Neural progenitor cell (in vitro differentiated cells): ENCODE results near the gene PHF20. TPM values are rescaled to one million over a fixed set of nuclear protein-coding genes. Genes with fewer than 3 reads are reported as not detected.
A peak's percentile ranks its signal among the peaks of the same experiment; 100 is the strongest.

Source experiments
- DNase-seq: peaks from one replicate; pipeline ENCODE4 v3.0.0-alpha.2; 2016; ENCODE audit warnings: low spot score
- H2AFZ ChIP-seq: fragments of 200-600 bp; sonication (generic); replicated peaks from 2 replicates; pipeline ENCODE4 v1.6.1; 2016; ENCODE audit warnings: antibody characterized with exemption
- H3F3A ChIP-seq: fragments of 200-600 bp; sonication (generic); 2 replicates; pipeline ENCODE4 v1.6.1; 2016; ENCODE audit warnings: antibody characterized with exemption, low read depth
- H3K27ac ChIP-seq: fragments of 200-600 bp; sonication (generic); 2 replicates; pipeline ENCODE4 v1.5.1; 2016; ENCODE audit warnings: mild to moderate bottlenecking
- H3K27me3 ChIP-seq: fragments of 200-600 bp; sonication (generic); 2 replicates; pipeline ENCODE4 v1.6.1; 2016; ENCODE audit warnings: mild to moderate bottlenecking, moderate library complexity
- H3K36me3 ChIP-seq: fragments of 200-600 bp; sonication (generic); 2 replicates; pipeline ENCODE4 v1.5.1; 2016
- H3K4me1 ChIP-seq: fragments of 200-600 bp; sonication (generic); 2 replicates; pipeline ENCODE4 v1.6.1; 2016; ENCODE audit warnings: mixed run types
- H3K4me2 ChIP-seq: fragments of 200-600 bp; sonication (generic); 2 replicates; pipeline ENCODE4 v1.6.1; 2016
- H3K4me3 ChIP-seq: fragments of 200-600 bp; sonication (generic); 2 replicates; pipeline ENCODE4 v1.5.1; 2016
- H3K79me2 ChIP-seq: fragments of 200-600 bp; sonication (generic); 2 replicates; pipeline ENCODE4 v1.6.1; 2016; ENCODE audit warnings: low read depth
- H3K9ac ChIP-seq: fragments of 200-600 bp; sonication (generic); 2 replicates; pipeline ENCODE4 v1.6.1; 2016
- H3K9me3 ChIP-seq: fragments of 200-600 bp; sonication (generic); 2 replicates; pipeline ENCODE4 v1.5.1; 2016; ENCODE audit warnings: low read depth
- H4K20me1 ChIP-seq: fragments of 200-600 bp; sonication (generic); 2 replicates; pipeline ENCODE4 v1.6.1; 2016; ENCODE audit warnings: low read depth
- H3K27ac Mint-ChIP-seq: 3 replicates; pipeline ENCODE4 v1.8.0; 2021; ENCODE audit warnings: mixed read lengths
- H3K27me3 Mint-ChIP-seq: 2 replicates; pipeline ENCODE4 v1.8.0; 2022; ENCODE audit warnings: low read depth, mild to moderate bottlenecking, inconsistent platforms, moderate library complexity, mixed read lengths; ENCODE audit not compliant: insufficient read depth
- H3K36me3 Mint-ChIP-seq: 3 replicates; pipeline ENCODE4 v1.8.0; 2021; ENCODE audit warnings: mixed read lengths
- H3K4me1 Mint-ChIP-seq: 3 replicates; pipeline ENCODE4 v1.8.0; 2021; ENCODE audit warnings: mixed read lengths
- H3K4me3 Mint-ChIP-seq: 3 replicates; pipeline ENCODE4 v1.8.0; 2021; ENCODE audit warnings: mild to moderate bottlenecking, moderate library complexity, mixed read lengths
- H3K9me3 Mint-ChIP-seq: 3 replicates; pipeline ENCODE4 v1.8.0; 2020; ENCODE audit warnings: mixed read lengths
- CTCF ChIP-seq: fragments of 200-600 bp; sonication (generic); IDR thresholded peaks from 2 replicates; pipeline ENCODE4 v1.5.1; 2017; ENCODE audit warnings: antibody characterized with exemption, mild to moderate bottlenecking
- EZH2 ChIP-seq: fragments of 200-600 bp; sonication (generic); IDR thresholded peaks from 2 replicates; pipeline ENCODE4 v1.6.1; 2017; ENCODE audit warnings: antibody characterized with exemption, mild to moderate bottlenecking, moderate library complexity
- EZH2phosphoT487 ChIP-seq: fragments of 200-600 bp; sonication (generic); IDR thresholded peaks from 2 replicates; pipeline ENCODE4 v1.6.1; 2017; ENCODE audit warnings: antibody characterized with exemption
- total RNA-seq: library from RNA; depleted of rRNA; stranded (reverse); fragments of >200 nt; gene quantifications from 2 replicates; pipeline ENCODE4 v1.2.3, GENCODE V29; 2015; ENCODE audit warnings: low replicate concordance

The PHF20 gene
- total RNA-seq, 1 donor from 2014 or later, result 54.7 TPM

- Histone ChIP-seq H3K36me3 (peaks cover 41% of the 10 kb centered on the region), H3K4me3 (peak overlapping the region; percentile 92), H4K20me1 (peaks cover 69% of the 10 kb centered on the region), H3K27me3 (no peaks in the 10 kb centered on the region), H3K79me2 (peaks cover 82% of the 10 kb centered on the region), H3K4me1 (peaks cover 21% of the 10 kb centered on the region), H2AFZ (no peak overlapping the region), H3K9me3 (no peaks in the 10 kb centered on the region), H3F3A (peaks cover 42% of the 10 kb centered on the region), H3K9ac (no peak overlapping the region), H3K27ac (no peak overlapping the region), H3K4me2 (peak overlapping the region; percentile 97)
- Mint-ChIP-seq H3K9me3 (no peaks in the 10 kb centered on the region), H3K27me3 (peaks cover 3% of the 10 kb centered on the region), H3K36me3 (peaks cover 35% of the 10 kb centered on the region), H3K27ac (no peak overlapping the region), H3K4me1 (peaks cover 35% of the 10 kb centered on the region), H3K4me3 (peak overlapping the region; percentile 79)
- TF ChIP-seq EZH2phosphoT487 (no peak), EZH2 (no peak), CTCF (no peak)
- DNase-seq, result peak; percentile 10
Observed at GRCh38 chr20:35739294-35740163, 32.3 kb upstream of the PHF20 start.

- peak; percentile 100 for DNase-seq
- peaks cover 56% of the 10 kb centered on the region for H3K79me2 ChIP-seq
- Mint-ChIP-seq H3K4me1 (peaks cover 29% of the 10 kb centered on the region), H3K27me3 (peaks cover 5% of the 10 kb centered on the region), H3K36me3 (peaks cover 25% of the 10 kb centered on the region), H3K4me3 (peak within 1 kb of the TSS; percentile 95), H3K27ac (peak within 1 kb of the TSS; percentile 95), H3K9me3 (no peaks in the 10 kb centered on the region)
- peaks cover 21% of the 10 kb centered on the region for H3K4me1 ChIP-seq
- H3K4me2 ChIP-seq, result peak within 1 kb of the TSS; percentile 97
- H2AFZ ChIP-seq, result peak within 1 kb of the TSS; percentile 37
- H4K20me1 ChIP-seq, result peaks cover 43% of the 10 kb centered on the region
- no peaks in the 10 kb centered on the region for H3K9me3 ChIP-seq
- H3K36me3 ChIP-seq, result peaks cover 26% of the 10 kb centered on the region
- H3K27ac ChIP-seq, result peak within 1 kb of the TSS; percentile 98
- H3F3A ChIP-seq, result peaks cover 26% of the 10 kb centered on the region
- H3K4me3 ChIP-seq, result peak within 1 kb of the TSS; percentile 92
- no peaks in the 10 kb centered on the region for H3K27me3 ChIP-seq
- peak within 1 kb of the TSS; percentile 100 for H3K9ac ChIP-seq
- peak; percentile 52 for TF ChIP-seq CTCF
- no peak for TF ChIP-seq EZH2
- no peak for TF ChIP-seq EZH2phosphoT487
Observed at GRCh38 chr20:35741892-35742740, 29.7 kb upstream of the PHF20 start, which contains the start of gene RBM39. Gene RBM39, minus strand, starts transcription at chr20:35742260. Its CDS starts 1,386 bp downstream, at chr20:35740874.

- H2AFZ ChIP-seq, result no peak overlapping the region
- peaks cover 8% of the 10 kb centered on the region for H3K27me3 Mint-ChIP-seq
Observed at GRCh38 chr20:35742741-35743523, 28.9 kb upstream of the PHF20 start.

More at GRCh38 chr20:35742741-35743523, 28.9 kb upstream of the PHF20 start:
- Histone ChIP-seq H3K4me2 (peak overlapping the region; percentile 87), H3K36me3 (peaks cover 26% of the 10 kb centered on the region), H3K27me3 (no peaks in the 10 kb centered on the region), H3K27ac (no peak overlapping the region), H3K4me3 (peak overlapping the region; percentile 79), H3K4me1 (peaks cover 21% of the 10 kb centered on the region), H4K20me1 (peaks cover 35% of the 10 kb centered on the region), H3K9me3 (no peaks in the 10 kb centered on the region), H3K79me2 (peaks cover 48% of the 10 kb centered on the region), H3K9ac (peak overlapping the region; percentile 88), H3F3A (peaks cover 26% of the 10 kb centered on the region)
- H3K9me3 Mint-ChIP-seq, result no peaks in the 10 kb centered on the region
- H3K36me3 Mint-ChIP-seq, result peaks cover 25% of the 10 kb centered on the region
- peak; percentile 13 for DNase-seq
- peaks cover 29% of the 10 kb centered on the region for H3K4me1 Mint-ChIP-seq
- TF ChIP-seq EZH2phosphoT487 (no peak), EZH2 (no peak), CTCF (no peak)
- H3K27ac Mint-ChIP-seq, result peak overlapping the region; percentile 95
- peak overlapping the region; percentile 95 for H3K4me3 Mint-ChIP-seq
